Left cardiac atrium (tissue), 4 donors: Measurements from ENCODE around the gene SLC22A4. TPM values are rescaled to one million over a fixed set of nuclear protein-coding genes. Genes with fewer than 3 reads are reported as not detected.

ENCODE experiments used
- ATAC-seq, 2 donors: fragments of 200-7000 bp; cut with Tn5 transposase; one replicate each; pipeline ENCODE4 v1.9.1; 2020; ENCODE audit warnings: mild to moderate bottlenecking in 2 of 2, moderate library complexity in 2 of 2
- DNase-seq: peaks from one replicate; pipeline ENCODE4 v3.0.0-alpha.2; 2020
- intact Hi-C, 2 donors: fragments of 100-400 bp; cut with DNase I; formaldehyde crosslinking; loops; one replicate each; pipeline versions ENCODE4 v1.14.1 to v1.15.1; 2022 to 2023
- total RNA-seq, 2 donors: library from RNA; stranded (reverse); fragmentation: NEBNext Ultra II Directional; extraction: Animal tissue kit (Norgen Biotek cat#: 25700); gene quantifications; one replicate each; pipeline ENCODE4 v1.2.1, GENCODE V29; 2021
- donor health status: DM: no; HTN: yes; CAD: no.
- donor health status: DM: no; HTN: yes; CAD: no; lungs with severe emphysema.
- donor health status: DM: yes; HTN: yes; CAD: no.
- donor health status: Dilated cardiomyopathy.

SLC22A4 gene
- total RNA-seq, 2 donors from 2014 or later = 2.2 to 3.3 TPM

- intact Hi-C loops = loop anchor here in 1 of 2 donors (10.0 kb wide), 1 partner anchor 81 kb away; no protein-coding TSS in a partner anchor
- DNase-seq = peak; percentile 94
- ATAC-seq = peak; percentile 81
These were observed 865 bp upstream of the SLC22A4 start for GRCh38 chr5:132293066-132293991.

- DNase-seq (peak; percentile 87), ATAC-seq (peak; percentile 2 to 42)
- intact Hi-C loops = loop anchor here (2.0 to 10.0 kb wide), 2 partner anchors 68 to 80 kb away; no protein-coding TSS in a partner anchor
These were observed 722 bp downstream of the SLC22A4 start for GRCh38 chr5:132294728-132295504.

DNA sequence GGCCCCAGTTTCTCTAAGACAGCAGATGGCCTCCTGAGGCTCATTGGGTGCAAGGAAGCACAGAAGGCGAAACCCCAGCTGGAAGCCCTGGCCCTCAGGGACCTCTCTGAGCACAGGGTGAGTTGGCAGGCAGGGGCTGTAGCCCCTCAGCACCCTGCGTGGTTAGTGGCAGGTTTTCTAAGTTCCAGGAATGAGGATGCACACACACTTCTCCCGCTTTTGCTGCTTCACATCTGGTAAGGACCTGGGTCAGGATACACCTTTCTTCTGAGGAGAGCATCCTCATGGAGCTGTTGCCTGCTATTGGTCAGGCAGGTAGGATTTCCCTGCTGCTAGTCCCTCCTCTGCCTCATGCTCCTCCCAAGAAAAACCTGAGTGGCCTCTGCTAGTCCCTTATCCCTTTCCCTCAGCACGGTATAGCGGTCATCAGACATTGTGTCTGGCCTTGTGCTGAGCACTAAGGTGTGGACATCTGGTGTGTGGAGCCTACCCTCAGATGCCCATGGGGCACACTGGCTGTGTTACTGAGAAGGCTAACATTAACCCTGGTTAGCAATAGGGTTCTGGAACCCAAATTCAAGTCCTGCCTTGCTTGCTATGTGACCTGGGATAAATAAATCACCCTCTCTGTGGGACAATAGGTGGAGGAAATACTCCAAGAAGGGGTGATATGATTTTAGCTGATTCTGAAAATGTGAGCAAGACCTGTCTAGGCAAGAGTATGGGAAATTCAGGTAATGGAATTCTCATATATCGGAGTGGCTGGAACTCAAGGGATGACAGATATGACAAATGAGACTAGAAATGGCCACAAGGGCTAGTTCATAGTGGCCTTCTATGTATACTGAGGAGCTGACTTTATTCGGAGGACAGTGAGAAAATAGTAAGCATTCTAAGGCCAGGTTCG is 1.6 kb downstream of the SLC22A4 start:
- no peak for ATAC-seq
- intact Hi-C loops = loop anchor here (2.0 to 10.0 kb wide), 2 partner anchors 67 to 79 kb away; no protein-coding TSS in a partner anchor
- DNase-seq = no peak

DNA sequence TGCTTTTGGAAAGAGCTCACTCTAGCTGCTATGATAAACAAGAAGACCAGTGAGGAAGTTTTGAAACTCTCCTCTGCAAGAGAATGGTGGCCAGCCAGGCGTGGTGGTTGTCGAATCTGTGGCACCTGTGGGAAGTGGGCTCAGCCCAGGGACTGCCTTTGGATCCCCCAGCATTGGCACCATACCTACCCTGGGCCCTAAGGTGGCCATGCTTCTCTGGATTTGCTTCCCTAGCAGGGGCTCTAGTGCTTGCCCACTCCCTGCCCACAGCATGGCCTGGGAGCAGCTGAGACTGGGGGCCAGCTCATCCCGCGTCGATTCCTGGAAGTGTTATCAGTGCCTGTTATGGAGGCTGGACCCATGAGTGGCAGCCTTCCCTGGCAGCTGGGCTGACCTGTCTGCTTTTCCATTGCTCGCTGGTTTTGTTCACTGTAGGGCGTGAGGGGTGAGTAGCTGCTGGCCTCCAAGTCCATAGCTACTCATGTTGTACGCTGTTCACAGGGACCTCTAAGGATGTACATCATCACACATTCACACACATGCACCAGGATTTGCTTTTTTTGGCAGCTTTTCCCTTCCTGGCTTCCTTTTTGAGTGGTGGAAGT is 2.3 kb downstream of the SLC22A4 start:
- DNase-seq (peak; percentile 55), ATAC-seq (no peak)
- intact Hi-C loops = loop anchor here in 1 of 2 donors (10.0 kb wide), 1 partner anchor 78 kb away; no protein-coding TSS in a partner anchor

- DNase-seq = no peak
- intact Hi-C loops = loop anchor here in 1 of 2 donors (10.0 kb wide), 1 partner anchor 77 kb away; no protein-coding TSS in a partner anchor
These were observed 3.2 kb downstream of the SLC22A4 start for GRCh38 chr5:132297211-132297940.

GRCh38 chr5:132298298-132299212 is 4.4 kb downstream of the SLC22A4 start:
- intact Hi-C loops = loop anchor here in 1 of 2 donors (10.0 kb wide), 1 partner anchor 76 kb away; no protein-coding TSS in a partner anchor
- DNase-seq (no peak), ATAC-seq (no peak)

More at GRCh38 chr5:132297211-132297940, 3.2 kb downstream of the SLC22A4 start:
- ATAC-seq = no peak

- intact Hi-C loops = loop anchor here in 1 of 2 donors (10.0 kb wide), 1 partner anchor 75 kb away; no protein-coding TSS in a partner anchor
- ATAC-seq (no peak), DNase-seq (no peak)
These were observed 5.7 kb downstream of the SLC22A4 start for GRCh38 chr5:132299917-132300316.

GRCh38 chr5:132300577-132301343 is 6.6 kb downstream of the SLC22A4 start:
- no peak for ATAC-seq
- intact Hi-C loops = no loop called here
- no peak for DNase-seq

- intact Hi-C loops = no loop called here
- peak; percentile 26 to 53 for ATAC-seq
- no peak for DNase-seq
These were observed 7.4 kb downstream of the SLC22A4 start for GRCh38 chr5:132301344-132302271.

DNA sequence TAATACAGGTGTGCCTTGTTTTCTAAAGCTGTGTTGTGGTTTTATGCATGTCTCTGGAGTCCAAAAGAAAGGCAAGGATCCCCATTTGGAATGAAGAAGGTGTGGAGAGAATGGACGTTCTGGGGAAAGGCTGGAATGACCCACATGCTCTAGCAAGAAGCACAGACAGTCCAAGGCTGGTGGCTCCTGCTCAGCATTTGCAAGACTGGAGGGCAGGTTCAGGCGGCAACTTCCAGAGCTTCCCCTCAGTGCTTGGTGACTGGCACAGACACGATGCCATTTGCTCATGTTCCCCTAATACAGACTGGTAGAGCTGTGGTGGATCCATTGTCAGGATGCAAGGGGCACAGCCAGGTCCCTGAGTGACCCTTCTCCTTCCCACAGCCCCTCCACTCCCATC is 8.2 kb downstream of the SLC22A4 start:
- no peak for ATAC-seq
- DNase-seq = no peak
- intact Hi-C loops = no loop called here

DNA sequence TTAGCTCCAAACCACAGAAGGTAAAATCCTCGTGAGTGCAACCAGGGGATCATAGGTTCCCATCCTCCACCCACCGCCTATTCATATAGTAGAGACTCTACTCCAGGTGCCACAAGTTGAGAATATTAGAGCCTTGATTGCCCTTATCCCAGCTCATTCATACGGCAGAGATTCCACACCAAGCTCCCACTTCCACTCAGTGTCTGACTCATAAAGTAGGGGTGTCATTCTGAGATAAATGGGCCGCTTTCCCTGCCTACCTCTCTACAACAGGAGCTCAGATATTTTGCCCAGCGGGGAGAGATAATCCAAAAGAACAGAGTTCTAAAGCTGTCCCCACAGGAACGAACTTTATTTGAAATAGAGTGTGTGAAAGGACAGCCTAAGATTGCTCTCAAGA is 9.4 kb downstream of the SLC22A4 start:
- intact Hi-C loops = no loop called here
- ATAC-seq (no peak), DNase-seq (no peak)

- intact Hi-C loops = no loop called here
- ATAC-seq = no peak
These were observed 11.2 kb downstream of the SLC22A4 start for GRCh38 chr5:132305420-132305819.

DNA sequence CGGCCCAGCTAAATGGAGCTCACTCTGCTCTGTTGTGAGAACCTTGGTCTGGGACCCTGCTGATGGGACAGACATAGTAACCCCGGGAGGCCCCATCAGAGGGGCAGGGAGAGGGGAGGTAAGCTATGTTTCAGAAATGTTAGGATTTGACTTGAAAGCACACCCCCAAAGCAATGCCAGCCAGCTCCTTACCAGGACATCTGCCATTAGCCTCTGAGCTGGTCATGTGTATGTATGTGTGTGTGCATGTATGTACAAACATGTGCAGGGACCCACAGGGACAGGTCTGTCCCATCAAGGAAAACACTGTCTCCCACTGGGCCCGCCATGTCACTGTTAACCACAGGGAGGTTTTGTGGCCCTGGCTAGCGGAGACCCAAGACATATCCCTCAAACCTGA is 14.5 kb downstream of the SLC22A4 start:
- ATAC-seq (no peak), DNase-seq (no peak)
- intact Hi-C loops = no loop called here

More at GRCh38 chr5:132305420-132305819, 11.2 kb downstream of the SLC22A4 start:
- DNase-seq = no peak

DNA sequence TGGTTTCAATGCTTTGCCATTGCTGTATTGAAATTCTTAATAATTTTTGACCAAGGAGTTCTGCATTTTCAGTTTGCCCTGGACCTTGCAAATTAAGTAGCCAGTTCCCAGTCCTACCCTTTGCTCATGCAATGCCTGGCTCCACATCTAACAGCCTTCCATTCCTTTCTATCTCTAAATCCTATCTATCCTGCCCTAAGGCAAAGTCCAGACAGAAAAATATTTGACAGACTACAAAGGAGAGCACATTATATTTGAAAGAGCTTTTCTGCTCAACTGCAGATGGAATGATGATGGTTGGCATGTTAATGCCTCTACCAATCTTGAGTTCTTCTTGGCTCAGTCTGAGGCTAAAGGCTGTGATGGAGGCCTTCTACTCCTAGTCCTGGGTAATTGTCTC is 15.5 kb downstream of the SLC22A4 start:
- intact Hi-C loops = no loop called here
- DNase-seq (no peak), ATAC-seq (no peak)
